Spinal cord (tissue), 10 donors: ENCODE measurements around the gene MAGI1. TPM values are rescaled to one million over a fixed set of nuclear protein-coding genes. Genes with fewer than 3 reads are reported as not detected.
"Not testable (repeated sequence)": the region's sequence is repeated elsewhere in the genome, so short reads cannot be mapped to it uniquely, and the experiment has no call there.

Experiments
- DNase-seq, 6 donors: peaks; one replicate each; pipeline versions ENCODE4 v3.0.0 to v3.0.0-alpha.2; 2013 to 2015; ENCODE audit warnings: low spot score in 6 of 6, low read depth in 4 of 6
- H3K27ac ChIP-seq: one replicate; pipeline ENCODE4 v1.5.1; 2013; ENCODE audit warnings: low read depth, low read length, control low read depth
- H3K27me3 ChIP-seq: one replicate; pipeline ENCODE4 v1.6.1; 2013; ENCODE audit warnings: low read length; ENCODE audit not compliant: control insufficient read depth, insufficient read depth
- H3K36me3 ChIP-seq: one replicate; pipeline ENCODE4 v1.6.1; 2013; ENCODE audit warnings: low read length; ENCODE audit not compliant: control insufficient read depth, insufficient read depth
- H3K4me1 ChIP-seq: one replicate; pipeline ENCODE4 v1.6.1; 2013; ENCODE audit warnings: low read length; ENCODE audit not compliant: control insufficient read depth, insufficient read depth
- H3K4me3 ChIP-seq: one replicate; pipeline ENCODE4 v1.5.1; 2013; ENCODE audit warnings: low read depth, low read length, control low read depth
- H3K9me3 ChIP-seq: one replicate; pipeline ENCODE4 v1.6.1; 2013; ENCODE audit warnings: low read length; ENCODE audit not compliant: control insufficient read depth, insufficient read depth
- WGBS: methylation state at CpG from one replicate; pipeline ENCODE4 v1.1.5; 2013; ENCODE audit warnings: missing lambda C conversion rate; ENCODE audit not compliant: insufficient coverage; 5-methylcytosine and 5-hydroxymethylcytosine counted together
- polyA plus RNA-seq, 2 donors: library from polyadenylated mRNA; unstranded; fragments of 120-200 nt; gene quantifications; one replicate each; pipeline ENCODE4 v1.2.1, GENCODE V29; 2013; ENCODE audit not compliant: insufficient read length in 2 of 2
- total RNA-seq, 2 donors: library from RNA; depleted of rRNA in 1 of 2; stranded (reverse); fragments of 120-200 nt in 1 of 2; fragments of >200 nt in 1 of 2; gene quantifications; one replicate each; pipeline versions ENCODE4 v1.2.3 to v1.2.4, GENCODE V29; 2013 to 2014
- donor health status: healthy.

Gene MAGI1
- total and polyA plus RNA-seq, 4 donors, result 41.5 to 86.3 (median 62.7) TPM

DNA sequence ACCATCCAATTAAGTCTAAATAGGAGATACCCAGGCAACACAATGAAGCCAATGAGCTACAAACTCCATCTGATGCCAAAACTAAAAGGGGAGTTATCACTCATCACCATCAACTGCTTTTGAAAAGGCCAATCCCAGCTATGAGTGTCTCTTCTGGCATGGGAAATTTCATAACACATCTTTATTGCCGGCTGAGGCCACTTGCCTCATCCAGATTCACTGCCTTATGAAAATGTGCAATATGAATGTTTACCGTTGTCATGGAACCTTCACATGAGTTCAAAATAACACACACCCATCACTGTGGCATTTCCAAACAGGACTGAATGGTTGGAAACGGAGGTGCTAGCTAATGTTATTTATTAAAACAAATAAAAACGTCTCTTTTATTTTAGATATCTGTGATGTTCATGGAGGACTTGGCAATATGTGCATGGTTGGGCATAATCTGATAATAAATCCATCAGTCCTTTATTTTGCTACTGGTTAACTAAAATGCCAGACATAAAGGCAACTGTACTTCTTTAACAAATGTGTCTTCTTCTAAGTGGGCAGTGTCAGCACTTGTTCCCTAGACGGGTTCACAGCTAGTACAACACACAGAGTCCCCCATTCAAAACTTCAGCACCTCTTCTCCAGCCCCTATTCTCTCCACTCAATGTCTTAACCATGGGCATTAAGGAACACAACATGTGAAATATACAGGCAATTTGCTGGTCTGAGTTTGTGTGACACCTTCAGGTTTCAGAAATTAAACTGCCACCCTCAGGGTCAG is 143.9 kb downstream of the MAGI1 start:
- Histone ChIP-seq H3K27me3 (no peaks in the 10 kb centered on the region), H3K36me3 (no peaks in the 10 kb centered on the region), H3K4me3 (no peak overlapping the region), H3K27ac (no peak overlapping the region), H3K9me3 (no peaks in the 10 kb centered on the region), H3K4me1 (no peaks in the 10 kb centered on the region)
- no CpG with 5 or more reads among the region's 5 CpGs for WGBS
- DNase-seq, result no peak

DNA sequence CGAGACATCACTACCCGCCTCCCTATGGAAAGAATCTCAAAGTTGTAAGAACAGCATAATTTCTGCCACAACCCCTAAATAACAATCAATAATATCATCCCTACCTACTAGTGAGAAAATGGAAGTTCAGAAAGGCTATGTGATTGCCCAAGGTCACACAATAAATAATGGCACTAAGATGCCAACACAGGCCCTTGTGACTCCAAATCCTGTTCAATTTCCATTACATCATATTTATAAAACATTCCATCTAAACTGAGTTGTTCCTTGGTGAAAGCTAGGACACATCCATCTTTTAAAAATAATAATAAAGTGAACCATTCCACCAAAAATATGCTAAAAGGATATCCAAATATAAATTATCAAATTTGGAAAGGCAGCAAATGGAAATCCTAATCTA is 144.6 kb downstream of the MAGI1 start:
- H3K4me1 ChIP-seq, result no peaks in the 10 kb centered on the region
- WGBS, result no CpG with 5 or more reads among the region's 2 CpGs
- H3K27ac ChIP-seq, result no peak overlapping the region
- no peak for DNase-seq
- no peaks in the 10 kb centered on the region for H3K27me3 ChIP-seq
- H3K4me3 ChIP-seq, result no peak overlapping the region
- no peaks in the 10 kb centered on the region for H3K9me3 ChIP-seq
- H3K36me3 ChIP-seq, result no peaks in the 10 kb centered on the region

GRCh38 chr3:65893631-65894030 is 145.1 kb downstream of the MAGI1 start:
- Histone ChIP-seq H3K9me3 (no peaks in the 10 kb centered on the region), H3K36me3 (no peaks in the 10 kb centered on the region), H3K27me3 (no peaks in the 10 kb centered on the region), H3K4me3 (no peak overlapping the region), H3K4me1 (no peaks in the 10 kb centered on the region), H3K27ac (no peak overlapping the region)
- 86% methylated on average over 2 of the region's 2 CpGs for WGBS
- DNase-seq, result no peak

DNA sequence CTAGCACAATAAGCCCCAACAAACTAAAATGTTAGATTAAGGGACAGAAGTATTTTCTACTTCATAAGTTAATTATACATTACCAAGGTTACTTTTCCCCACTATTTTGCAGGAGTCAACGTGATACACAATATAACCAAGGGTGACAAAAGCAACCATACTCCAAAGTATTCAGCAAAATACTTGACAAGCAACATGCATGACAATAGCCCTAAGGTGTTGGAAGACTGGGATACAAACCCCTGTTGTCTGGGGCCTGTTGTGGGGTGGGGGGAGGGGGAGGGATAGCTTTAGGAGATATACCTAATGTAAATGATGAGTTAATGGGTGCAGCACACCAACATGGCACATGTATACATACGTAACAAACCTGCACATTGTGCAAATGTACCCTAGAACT is 147.2 kb downstream of the MAGI1 start:
- WGBS, result no CpG with 5 or more reads among the region's 2 CpGs
- H3K27me3 ChIP-seq, DNase-seq, H3K4me3 ChIP-seq, H3K4me1 ChIP-seq, H3K9me3 ChIP-seq, H3K36me3 ChIP-seq, H3K27ac ChIP-seq: not testable (repeated sequence)

GRCh38 chr3:65890328-65890727 is 148.4 kb downstream of the MAGI1 start:
- 93% methylated on average over 6 of the region's 6 CpGs for WGBS
- H3K27ac ChIP-seq, result no peak overlapping the region

GRCh38 chr3:65889707-65890099 is 149.0 kb downstream of the MAGI1 start:
- Histone ChIP-seq H3K27ac (no peak overlapping the region), H3K9me3 (no peaks in the 10 kb centered on the region), H3K27me3 (no peaks in the 10 kb centered on the region), H3K4me1 (no peaks in the 10 kb centered on the region), H3K36me3 (no peaks in the 10 kb centered on the region), H3K4me3 (no peak overlapping the region)
- DNase-seq, result no peak
- WGBS, result no CpG with 5 or more reads among the region's 3 CpGs

More at GRCh38 chr3:65890328-65890727, 148.4 kb downstream of the MAGI1 start:
- H3K36me3 ChIP-seq, result no peaks in the 10 kb centered on the region
- no peaks in the 10 kb centered on the region for H3K9me3 ChIP-seq
- no peaks in the 10 kb centered on the region for H3K27me3 ChIP-seq
- H3K4me1 ChIP-seq, result no peaks in the 10 kb centered on the region
- DNase-seq, result no peak
- H3K4me3 ChIP-seq, result no peak overlapping the region

- H3K4me1 ChIP-seq, result no peaks in the 10 kb centered on the region
- H3K4me3 ChIP-seq, result no peak overlapping the region
- DNase-seq, result peak in 1 of 6 donors; percentile 29
- H3K27me3 ChIP-seq, result no peaks in the 10 kb centered on the region
- H3K9me3 ChIP-seq, result no peaks in the 10 kb centered on the region
- WGBS, result 67% methylated on average over 1 of the region's 4 CpGs
- no peaks in the 10 kb centered on the region for H3K36me3 ChIP-seq
- no peak overlapping the region for H3K27ac ChIP-seq
Observed at GRCh38 chr3:65888980-65889706, 149.6 kb downstream of the MAGI1 start.

DNA sequence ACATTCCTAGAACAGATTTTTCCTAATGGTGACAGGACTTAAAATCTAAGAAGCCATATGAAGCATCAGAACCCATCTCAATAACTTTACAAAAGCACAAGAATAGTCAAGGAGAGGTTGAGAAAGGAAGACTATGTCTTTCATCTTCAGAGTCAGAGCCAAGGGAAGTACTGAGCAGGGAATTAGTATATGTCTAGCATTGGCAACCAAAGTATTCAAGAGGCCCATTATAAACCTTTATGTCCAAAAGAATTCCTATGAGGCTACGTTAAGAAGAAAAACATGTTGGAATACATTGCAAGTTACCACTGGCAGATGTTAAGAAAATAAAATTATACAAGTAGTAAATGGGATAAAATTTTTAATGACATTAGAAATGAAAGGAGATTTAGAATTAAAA is 150.5 kb downstream of the MAGI1 start:
- Histone ChIP-seq H3K36me3 (no peaks in the 10 kb centered on the region), H3K4me1 (no peaks in the 10 kb centered on the region), H3K27ac (no peak overlapping the region), H3K9me3 (no peaks in the 10 kb centered on the region), H3K27me3 (no peaks in the 10 kb centered on the region), H3K4me3 (no peak overlapping the region)
- WGBS, result no CpG with 5 or more reads among the region's 1 CpG
- no peak for DNase-seq

- WGBS, result 80% methylated on average over 1 of the region's 5 CpGs
Observed at GRCh38 chr3:65886391-65886790, 152.3 kb downstream of the MAGI1 start.

GRCh38 chr3:65884071-65884470 is 154.6 kb downstream of the MAGI1 start:
- 40% methylated on average over 2 of the region's 4 CpGs for WGBS
- Histone ChIP-seq H3K36me3 (no peaks in the 10 kb centered on the region), H3K27ac (no peak overlapping the region), H3K27me3 (no peaks in the 10 kb centered on the region), H3K4me3 (no peak overlapping the region), H3K9me3 (no peaks in the 10 kb centered on the region), H3K4me1 (no peaks in the 10 kb centered on the region)
- no peak for DNase-seq

More at GRCh38 chr3:65886391-65886790, 152.3 kb downstream of the MAGI1 start:
- Histone ChIP-seq H3K36me3 (no peaks in the 10 kb centered on the region), H3K4me1 (no peaks in the 10 kb centered on the region), H3K9me3 (no peaks in the 10 kb centered on the region), H3K27me3 (no peaks in the 10 kb centered on the region), H3K4me3 (no peak overlapping the region), H3K27ac (no peak overlapping the region)
- DNase-seq, result peak in 2 of 6 donors; percentile 38 to 77
